ENCODE measurements around the gene C19orf53.

Gene C19orf53

DNA sequence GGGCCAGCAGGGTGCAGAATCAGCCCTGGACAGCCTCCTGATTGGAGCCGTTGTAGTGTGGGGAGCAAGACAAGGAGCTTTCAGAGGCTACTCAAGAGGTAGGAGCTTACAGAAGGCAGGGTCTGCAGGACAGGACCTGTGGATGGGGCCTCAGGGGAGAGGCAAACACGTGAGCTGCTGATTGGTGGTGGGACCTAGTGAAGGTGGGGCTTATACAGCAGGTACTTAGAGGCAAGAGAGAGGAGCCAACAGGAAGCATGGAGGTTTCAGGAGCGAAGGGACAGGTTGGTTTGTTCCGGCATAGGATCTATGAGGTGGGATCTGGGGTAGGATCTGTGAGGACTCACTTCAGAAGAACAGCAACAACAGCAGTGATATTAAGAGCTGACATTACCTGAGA lies 53.4 kb downstream of the C19orf53 start:
- no peak for DNase-seq

Measured in NCI-H774 (cell line).